HG03097 (cell line): ENCODE data around the gene RCC2.

Source experiments
- ATAC-seq: cut with Tn5 transposase; IDR thresholded peaks from one replicate; pipeline ENCODE4 v1.9.1; 2021; ENCODE audit not compliant: unreplicated experiment, low FRiP score

Gene RCC2

DNA sequence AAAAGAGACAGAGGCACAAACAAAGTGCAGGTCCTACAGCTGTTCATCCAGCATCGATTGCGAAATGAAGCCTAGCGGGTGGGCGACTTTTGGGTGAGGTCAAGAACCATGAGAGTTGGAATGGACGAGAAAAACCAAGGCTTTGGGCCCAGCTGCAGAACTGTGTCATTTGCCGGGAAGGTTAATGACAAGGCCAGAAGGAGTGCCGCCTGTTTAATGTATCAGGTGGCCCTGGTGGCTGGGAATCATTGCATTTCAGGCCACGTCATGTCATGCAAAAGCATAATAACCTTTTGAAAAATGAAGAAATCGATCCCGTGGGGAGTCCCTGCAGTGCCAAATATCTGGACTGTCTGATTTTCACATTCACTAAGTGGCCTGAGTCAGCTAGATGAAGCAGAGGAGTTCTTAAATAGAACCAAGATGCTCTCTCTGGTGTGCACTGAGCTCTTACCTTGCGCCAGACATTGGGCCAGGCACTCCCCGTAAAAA, 8.1 kb upstream of the RCC2 start:
- no peak for ATAC-seq

DNA sequence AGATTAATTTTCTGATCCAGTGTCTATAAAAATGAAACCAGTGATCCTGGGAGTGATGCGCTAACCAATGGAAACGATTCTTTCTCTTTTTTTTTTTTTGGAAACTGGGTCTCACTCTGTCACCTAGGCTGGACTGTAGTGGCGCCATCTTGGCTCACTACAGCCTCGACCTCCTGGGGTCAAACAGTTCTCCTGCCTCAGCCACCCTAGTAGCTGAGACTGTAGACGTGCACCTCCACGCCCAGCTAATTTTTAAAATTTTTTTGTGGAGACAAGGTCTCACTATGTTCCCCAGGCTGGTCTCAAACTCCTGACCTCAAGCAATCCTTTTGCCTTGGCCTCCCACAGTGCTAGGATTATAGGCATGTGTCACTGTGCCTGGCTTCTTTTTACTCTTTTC, 3.4 kb upstream of the RCC2 start:
- no peak for ATAC-seq

DNA sequence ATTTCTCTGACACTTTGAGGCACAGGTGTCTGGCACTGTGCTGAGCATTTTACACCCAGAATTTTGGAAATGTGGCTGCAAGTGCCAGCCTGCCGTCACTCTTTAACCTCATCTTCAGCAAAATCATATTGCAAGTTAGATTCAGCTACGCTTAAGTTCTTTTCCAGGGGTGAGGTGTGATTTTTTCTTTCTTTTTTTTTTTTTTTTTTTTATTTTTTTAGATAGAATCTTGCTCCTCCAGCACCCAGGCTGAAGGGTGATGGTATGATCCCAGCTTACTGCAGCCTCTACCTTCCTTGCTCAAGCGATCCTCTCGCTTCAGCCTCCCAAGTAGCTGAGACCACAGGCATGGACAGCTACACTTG, 2.5 kb upstream of the RCC2 start:
- no peak for ATAC-seq

DNA sequence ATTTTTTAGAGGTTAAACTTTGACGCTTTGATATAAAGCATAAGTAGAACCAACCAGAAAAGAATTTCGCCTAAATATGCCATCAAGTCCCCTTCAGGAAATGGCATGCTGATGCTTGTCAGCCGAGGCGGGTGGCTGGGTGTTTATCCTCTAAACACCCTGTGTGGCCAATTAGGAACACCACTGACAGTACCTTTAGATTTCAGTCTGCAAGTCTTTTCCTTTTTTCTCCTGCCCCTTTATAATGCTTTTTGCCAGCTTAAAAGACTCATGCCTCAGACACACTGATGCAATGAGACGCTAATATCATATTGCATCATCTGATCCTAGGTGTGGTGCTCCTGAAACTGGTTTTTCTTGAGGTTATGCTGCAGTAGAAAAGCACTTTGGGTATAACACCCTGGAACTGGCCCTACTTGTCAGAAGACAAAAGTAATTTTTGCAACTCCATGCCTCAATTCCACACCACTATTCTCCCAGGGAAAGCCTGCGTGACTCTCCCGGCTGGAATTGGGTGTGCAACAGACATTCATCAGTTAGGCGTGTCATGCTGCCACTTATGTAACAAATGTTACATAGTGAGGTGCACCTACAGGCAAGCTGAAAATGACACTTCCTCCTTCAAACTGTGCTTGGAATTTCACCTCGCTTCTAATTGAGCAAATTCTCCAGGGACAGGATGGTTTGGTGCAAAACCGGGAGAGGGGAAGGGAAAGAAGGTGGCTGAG, 2.0 kb upstream of the RCC2 start:
- ATAC-seq: no peak

DNA sequence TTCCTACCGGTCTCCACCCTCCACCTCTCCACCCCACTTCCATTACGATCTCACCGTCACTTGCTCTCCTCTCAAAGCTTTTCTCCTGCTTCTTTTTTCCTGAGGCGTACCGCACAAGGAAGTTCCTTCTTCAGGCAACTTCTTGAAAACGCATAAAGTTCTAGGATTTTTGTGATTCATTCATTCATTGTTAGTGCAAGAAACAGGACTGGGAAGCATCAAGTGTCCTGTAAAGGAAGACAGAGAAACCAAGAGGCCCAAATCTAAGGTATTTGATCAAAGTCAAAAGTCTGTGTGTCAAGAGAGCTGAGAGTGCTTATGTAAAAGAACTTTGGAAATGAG, 1.3 kb upstream of the RCC2 start:
- ATAC-seq: no peak

DNA sequence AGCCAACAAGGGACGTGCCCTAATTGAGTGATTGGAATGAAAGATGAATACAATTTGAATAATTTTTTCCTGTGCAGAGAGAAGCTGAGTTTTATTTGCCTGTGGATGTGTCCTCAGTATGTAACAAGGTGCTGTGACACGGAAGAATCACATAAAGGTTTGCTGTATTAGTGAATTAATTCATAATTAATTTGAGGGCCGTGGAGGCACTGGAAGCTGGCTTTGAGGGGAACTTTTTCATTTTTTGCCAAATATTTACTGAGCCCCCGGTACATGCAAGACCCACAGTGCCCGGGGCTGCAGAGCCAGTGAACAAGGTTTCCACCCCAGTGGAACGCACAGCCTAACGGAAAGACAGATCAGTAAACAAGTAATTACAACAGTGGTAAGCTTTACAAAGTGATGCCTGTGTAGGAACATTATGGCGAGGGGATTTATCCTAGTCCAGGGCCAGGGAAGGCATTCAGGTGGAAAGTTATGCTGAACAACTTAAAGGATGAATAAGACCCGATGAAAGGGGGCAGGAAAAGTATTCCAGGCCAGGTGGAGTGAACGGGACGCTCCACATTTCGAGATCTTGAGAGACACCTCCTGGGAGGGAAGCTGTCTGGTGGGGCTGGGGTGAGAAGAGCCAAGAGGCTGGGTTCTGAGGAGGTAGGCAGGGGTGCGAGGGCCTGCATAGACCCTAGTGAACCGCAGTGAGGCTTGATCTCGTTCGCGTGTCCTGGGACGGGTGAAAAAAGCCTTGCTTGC, 773 bp upstream of the RCC2 start:
- ATAC-seq: no peak

DNA sequence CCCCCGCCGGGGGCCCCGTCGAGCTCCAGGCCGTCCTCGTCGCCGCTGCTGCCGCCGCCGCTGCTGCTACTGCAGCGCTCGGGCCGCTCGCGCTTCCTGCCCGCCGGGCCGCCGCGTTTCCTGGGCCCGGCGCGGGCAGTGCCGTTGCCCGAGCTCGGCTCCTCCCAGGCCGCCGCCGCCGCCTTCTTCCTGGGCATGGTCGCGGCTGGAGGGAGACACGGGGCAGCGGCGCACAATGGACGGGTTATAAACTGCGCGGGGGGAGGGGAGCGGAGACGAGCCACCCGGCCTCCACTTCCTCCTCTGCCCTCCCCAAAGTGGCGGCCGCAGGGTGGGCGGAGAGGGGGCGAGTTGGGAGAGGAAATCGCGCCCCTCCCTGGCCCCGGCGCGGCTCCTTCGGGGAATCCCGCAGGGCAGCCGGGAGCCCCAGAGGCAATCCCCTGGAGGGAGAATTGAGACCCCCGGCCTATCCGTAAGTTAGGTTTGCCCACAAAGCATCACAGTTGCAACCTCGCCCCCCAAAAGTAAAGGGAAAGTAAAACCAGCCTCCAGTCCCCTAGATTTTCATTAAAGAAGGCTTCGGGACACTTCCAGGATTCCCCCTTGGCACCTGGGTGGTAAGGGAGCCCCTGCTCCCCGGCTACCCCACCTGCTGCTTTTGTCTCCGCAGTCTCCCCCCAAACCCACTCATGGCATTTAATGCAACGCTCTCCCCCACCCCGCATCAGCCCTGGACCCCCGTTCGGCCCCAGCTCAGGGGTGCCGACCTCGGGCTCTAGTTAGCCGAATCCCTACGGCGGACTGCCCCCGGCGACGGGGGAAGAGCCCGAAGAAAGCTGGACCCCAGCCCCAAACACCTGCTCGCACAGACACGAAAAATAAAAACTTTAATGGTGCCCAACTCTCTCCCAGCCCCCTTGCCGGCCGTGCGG, 893 bp downstream of the RCC2 start:
- ATAC-seq: peak; percentile 38

DNA sequence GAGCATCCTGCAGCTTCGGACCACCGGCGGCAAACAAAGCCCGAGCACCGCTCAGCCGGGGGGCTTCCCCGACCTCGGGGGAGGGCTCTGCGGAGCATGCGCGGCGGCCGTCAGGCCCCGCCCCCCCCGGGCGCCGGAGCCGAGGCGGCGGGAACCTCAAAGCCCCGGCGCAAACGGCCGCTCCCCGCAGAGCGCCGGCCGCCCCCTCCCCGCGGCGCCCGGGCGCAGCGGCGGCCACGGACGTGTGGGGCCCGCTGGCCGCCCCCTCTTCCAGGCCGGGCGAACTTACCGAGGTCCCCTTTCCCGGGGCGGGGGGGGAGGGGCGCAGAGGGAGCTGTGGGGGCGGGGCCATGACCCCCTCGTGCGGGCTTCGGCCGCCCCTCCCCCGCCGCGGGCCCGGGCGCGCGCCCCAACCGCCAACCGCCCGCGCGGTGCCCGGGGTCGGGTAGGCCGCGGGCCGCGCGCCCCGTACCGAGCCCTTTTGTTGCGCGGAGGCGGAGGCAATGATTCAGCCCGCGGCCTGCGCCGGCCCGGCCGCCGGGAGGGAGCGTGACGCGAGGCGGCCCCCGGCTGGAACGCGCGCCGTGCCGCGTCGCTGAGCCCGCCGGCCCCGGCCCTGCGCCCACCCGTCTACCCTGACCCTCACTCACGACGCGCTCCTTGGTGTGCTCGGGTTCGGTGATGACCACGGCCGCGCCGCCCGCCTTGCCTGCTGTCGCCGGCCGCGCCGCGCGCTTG, 1.7 kb downstream of the RCC2 start:
- peak; percentile 32 for ATAC-seq

DNA sequence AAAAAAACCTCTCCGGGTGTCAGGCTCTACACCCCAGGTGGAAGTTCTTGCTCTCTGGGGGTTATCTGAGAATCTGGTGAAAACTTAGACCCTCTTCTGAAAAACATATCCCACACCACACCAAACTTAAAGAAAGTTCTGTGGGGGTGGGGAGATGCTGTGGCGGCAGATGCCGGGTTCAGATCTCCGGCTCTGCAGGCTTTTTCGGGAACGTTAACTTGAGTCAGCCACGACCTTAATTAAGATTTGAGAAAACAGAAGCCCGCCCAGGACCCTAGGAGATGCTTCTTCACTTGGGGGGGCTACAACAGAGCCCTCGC, 2.3 kb downstream of the RCC2 start:
- no peak for ATAC-seq

DNA sequence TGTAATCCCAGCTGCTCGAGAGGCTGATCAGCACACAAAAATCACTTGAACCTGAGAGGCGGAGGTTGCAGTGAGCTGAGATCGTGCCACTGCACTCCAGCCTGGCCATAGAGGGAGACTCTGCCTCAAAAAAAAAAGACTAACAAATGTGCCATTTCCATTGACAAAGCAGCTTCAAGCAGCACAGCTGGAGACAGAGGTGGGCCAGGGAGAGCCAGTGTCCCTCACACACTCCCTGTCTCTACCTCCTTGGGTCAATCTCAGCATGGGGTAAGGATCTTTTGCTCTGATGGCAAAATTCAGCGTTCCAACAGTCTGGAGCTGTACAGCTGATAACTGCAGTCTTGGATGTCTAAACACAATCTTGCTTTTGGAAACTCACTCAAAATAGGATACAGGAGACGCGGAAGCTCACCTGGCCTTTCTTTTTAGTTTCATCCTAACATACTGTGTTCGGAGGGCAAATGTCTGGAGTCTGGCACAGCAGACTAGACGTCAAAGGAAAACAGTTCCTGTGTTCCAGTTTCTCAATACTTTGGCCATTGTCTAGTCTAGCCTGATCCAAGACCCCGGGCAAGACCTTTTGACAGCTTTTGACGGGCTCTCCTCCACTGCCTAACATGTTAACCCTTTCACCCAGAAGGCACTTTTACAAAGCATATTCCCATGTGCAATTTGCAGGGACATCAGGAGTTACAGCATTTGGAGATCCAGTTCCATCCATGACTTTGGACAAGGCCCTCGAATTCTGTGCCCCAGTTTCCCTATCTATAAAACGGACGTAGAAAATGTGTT, 2.9 kb downstream of the RCC2 start:
- ATAC-seq: no peak

DNA sequence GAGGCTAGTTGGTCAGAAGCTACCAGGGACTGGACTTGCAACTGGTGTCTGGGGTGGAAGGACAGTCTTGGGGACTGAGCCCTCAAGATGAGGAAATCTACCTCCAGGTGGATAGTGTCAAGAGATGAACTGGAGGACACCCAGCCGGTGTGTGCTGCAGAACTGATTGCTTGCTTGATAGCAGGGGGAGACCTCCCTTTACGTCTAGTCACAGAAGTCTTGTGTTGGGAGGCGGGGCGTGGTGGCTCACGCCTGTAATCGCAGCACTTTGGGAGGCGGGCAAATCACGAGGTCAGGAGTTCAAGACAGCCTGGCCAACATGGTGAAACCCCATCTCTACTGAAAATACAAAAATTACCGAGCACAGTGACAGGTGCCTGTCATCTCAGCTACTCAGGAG, 4.9 kb downstream of the RCC2 start:
- no peak for ATAC-seq

DNA sequence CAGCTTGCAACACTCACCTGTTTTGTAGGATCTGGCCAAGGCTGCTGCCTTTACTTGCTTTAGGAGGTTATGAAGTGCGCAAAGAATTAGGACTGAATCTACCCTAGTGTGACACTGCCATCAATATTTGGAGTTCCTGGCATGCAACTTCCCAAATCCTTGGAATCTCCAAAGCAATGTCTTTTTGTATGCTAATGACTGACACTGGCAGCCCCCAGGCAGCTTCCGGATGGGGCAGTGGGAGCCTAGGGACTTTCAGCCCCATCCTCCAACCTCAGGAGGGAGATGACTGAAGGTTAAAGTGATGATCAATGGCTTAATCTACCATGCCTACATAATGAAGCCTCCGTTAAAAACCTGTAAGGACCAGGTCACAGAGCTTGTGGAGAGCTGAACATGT, 5.5 kb downstream of the RCC2 start:
- ATAC-seq: no peak

DNA sequence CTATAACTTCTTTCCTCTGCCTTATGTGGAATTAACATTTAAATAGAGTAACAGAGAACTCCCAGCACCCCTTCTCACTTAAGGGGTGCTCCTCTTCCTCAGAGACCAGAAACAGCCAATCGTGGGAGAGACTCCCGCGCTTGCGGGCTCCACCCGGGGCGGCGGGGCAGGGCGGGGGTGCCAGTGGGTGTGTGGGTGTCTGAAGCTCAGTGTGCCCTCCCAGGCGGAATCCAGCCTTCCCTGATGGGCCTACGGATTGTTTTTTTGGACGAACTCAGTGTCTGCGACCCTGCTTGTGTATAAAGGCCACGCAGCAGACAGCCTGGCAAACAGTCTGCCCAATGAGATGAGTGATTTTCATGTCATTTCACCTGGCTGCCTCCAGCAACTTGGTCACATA, 6.2 kb downstream of the RCC2 start:
- no peak for ATAC-seq

DNA sequence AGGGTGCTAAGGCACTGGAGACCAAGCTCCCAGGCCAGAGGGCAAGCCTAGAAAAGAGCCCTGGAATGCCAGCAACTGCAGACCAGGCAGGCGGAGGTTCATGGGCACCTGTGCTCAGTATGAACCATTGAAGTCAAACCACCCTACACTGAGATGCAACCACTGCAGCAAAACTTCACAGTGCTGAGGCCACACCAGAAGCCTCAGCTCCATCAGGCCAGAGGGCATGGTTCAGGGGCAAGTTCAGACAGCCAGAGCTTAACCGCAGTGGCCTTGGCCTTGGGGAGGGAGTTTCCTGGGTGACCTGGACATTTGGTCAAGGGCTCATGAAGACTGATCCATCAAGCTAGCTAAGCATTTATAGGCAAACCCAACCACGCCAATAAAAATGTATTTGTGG, 7.1 kb downstream of the RCC2 start:
- ATAC-seq: no peak

DNA sequence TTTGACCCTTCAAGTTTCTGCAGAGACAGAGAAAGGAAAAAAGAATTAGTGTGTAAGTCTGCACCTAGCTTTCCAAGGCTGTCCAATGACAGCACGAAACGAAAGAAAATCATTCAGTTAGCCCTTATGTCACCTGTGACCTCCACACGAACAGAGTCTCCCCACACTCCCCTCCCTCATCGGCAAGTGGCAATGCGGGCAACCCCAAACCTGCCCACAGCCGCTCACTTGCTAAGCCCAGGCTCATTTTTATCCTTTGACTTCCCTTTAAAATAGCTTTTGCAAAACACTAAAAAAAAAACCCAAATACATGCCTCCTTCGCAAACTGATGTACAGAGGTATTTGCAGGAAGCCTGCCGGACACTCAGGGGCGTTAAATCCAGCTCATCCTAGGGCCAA, 10.3 kb downstream of the RCC2 start:
- no peak for ATAC-seq

DNA sequence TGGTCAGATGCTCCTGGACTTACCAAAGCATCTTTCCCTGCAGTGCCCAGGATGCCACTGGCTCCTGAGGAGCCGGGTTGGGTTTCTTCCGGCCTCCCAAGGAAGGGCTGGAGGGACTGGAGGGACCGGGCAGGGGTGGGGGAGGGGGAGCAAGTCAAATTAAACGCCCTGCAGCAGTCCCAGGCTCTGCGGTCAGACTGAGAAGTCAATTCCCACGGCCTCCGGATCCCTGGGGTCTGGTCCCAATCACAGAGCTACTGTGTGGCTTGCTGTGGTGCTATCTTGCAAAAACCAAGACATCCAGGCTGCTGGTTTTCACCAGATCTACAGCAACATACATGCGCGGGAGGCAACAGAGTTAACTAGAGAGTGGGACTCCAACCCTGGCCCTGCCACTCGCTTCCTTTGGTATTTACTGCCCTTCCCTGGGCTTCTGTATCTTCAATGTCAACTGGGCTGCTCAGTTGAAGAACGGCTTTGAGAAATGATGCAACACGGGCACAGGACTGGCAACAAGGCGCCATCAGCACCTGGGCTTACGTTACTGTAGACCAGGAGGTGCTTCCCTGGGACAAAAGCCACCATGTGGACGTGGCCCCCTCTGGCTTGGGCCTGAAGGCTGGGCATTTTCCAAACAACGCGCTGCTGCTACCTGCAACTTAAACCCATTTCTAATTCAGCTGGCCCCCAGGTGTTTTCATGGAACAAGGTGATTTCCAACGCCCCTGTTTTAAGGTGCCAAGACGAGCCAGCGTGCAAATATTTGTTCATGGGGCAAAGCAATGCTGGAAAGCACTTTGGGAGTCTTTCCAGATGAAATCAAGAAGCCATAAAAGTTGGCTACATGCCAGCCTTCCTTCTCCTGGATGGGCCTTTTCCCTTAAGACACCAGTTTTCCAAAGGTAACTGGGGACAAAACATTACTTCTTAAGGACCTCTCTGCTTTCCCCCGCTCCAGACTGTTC, 11.5 kb downstream of the RCC2 start:
- no peak for ATAC-seq

DNA sequence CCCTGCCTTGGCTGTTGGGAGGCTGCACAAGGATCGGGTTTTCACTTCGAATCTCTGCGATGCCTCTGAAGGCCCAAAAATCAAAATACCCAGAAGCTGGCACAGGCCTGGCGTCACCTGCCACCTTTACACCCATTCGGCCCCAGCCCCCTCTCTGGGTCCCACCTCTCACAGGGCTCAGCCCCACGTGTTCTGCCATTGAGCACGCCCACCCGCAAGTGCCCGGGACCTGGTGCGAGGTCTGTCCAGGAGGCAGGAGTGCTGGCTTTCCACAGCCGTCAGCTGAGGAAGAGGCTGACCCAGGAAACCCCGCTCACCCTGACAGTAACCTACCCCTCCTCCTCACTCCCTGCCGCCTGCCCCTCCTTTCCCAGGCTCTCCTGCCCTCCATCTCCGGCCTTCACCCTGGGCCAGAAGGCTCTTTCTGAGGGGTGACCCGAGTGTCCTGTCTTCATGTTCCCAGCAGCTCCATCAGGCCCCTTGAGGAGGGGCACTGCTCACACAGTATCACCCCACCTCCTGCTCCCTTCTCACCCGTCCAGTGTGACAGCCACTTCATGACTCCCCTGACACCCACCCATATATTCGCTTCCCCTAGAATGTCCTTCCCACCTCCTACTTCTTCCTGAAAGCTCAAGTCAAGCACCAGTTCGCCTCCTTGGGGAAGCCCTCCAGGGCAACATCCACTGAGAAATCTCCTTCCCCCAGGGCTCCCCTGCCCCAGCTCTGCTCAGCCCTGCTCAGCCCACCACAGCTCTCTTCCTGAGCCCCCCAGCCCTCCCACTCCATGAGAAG, 13.5 kb downstream of the RCC2 start:
- no peak for ATAC-seq

DNA sequence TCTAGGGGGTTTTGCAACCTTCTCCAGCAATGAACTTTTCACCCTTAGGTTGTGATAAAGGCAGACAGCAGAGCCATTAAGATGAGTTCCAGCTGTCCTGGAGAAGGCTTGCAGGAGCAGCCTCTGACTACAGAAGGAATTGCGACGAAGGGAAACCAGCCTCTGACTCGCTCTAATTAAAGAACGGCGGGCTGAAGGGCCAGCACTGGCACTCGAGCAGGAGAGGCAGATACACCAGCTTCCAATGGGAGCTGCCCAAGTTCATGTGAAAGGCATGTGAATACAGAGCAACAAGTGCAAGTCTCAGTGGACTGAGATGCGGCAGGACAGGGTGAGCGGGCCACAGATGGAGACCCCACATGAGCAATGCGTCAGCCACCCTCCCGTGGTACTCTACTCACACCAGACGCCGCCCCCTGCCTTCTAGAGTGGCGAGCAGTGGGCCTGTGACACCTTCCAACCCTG, 15.7 kb downstream of the RCC2 start:
- no peak for ATAC-seq
